22Rv1 (cell line): ENCODE data around the gene OLFML2A.

ENCODE experiments used
- CTCF ChIP-seq: fragments of 450-650 bp; IDR thresholded peaks from 2 replicates; pipeline ENCODE4 v1.5.1; 2017; ENCODE audit warnings: mild to moderate bottlenecking
- ZFX ChIP-seq: fragments of 450-650 bp; IDR thresholded peaks from 2 replicates; pipeline ENCODE4 v1.6.1; 2017; ENCODE audit warnings: antibody characterized with exemption, borderline replicate concordance

DNA sequence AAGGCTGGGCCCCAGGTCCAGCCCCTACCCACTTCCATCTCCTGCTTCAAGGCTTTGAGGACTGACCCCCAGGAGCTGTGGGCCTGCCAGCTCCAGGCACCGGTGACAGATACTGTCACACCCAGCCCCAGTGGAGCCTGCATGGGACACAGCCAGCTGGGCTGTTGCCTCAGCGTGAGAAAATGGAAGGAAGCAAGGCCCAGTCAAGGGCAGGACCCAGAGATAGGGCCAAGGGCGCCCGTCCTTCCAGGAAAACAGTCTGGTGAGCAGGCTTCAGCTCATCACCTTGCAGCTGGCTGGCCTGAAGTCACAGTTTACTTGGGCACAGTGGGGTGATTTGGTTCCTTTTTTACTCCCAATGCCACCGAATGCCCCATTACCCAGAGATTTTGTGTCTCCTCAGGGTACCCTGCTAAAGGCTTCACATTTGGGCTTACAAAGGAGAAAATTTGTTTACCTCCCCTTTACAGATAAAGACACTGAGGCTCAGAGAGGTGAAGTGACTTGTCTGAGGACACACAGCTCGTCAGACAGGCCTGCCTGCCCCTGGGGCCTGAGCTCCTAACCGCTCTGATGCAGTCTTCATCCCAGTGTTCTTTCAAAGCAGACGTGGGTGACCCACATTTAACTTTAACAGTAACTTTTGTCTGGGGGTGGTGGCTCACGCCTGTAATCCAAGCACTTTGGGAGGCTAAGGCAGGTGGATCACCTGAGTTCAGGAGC lies 54.9 kb downstream of the OLFML2A start:
- TF ChIP-seq CTCF (no peak), ZFX (no peak)
